BLaER1 (cell line): Measurements from ENCODE around the gene ANGPTL2.
A peak's percentile ranks its signal among the peaks of the same experiment; 100 is the strongest.

ENCODE experiments used
- H3K27ac ChIP-seq: shearing (Covaris generic); formaldehyde crosslinking; 2 replicates; pipeline ENCODE4 v1.8.1; 2022
- H3K27me3 ChIP-seq: shearing (Covaris generic); formaldehyde crosslinking; 2 replicates; pipeline ENCODE4 v1.8.1; 2022
- H3K36me3 ChIP-seq: shearing (Covaris generic); formaldehyde crosslinking; 2 replicates; pipeline ENCODE4 v1.8.1; 2022
- H3K4me1 ChIP-seq: shearing (Covaris generic); formaldehyde crosslinking; 2 replicates; pipeline ENCODE4 v1.8.1; 2022
- H3K4me2 ChIP-seq: shearing (Covaris generic); formaldehyde crosslinking; 2 replicates; pipeline ENCODE4 v1.8.1; 2022
- H3K4me3 ChIP-seq: shearing (Covaris generic); formaldehyde crosslinking; 2 replicates; pipeline ENCODE4 v1.8.1; 2022
- H3K9ac ChIP-seq: shearing (Covaris generic); formaldehyde crosslinking; 2 replicates; pipeline ENCODE4 v1.8.1; 2022
- H3K9me3 ChIP-seq: shearing (Covaris generic); formaldehyde crosslinking; 2 replicates; pipeline ENCODE4 v1.8.1; 2022
- H4K20me1 ChIP-seq: shearing (Covaris generic); formaldehyde crosslinking; 2 replicates; pipeline ENCODE4 v1.8.1; 2022
- Cebpa-rat ChIP-seq: shearing (Covaris generic); IDR thresholded peaks from 2 replicates; pipeline ENCODE4 v1.8.1; 2022

Gene ANGPTL2

GRCh38 chr9:127098916-127099553 lies 23.4 kb downstream of the ANGPTL2 start:
- H3K36me3 ChIP-seq, result peaks cover 22% of the 10 kb centered on the region
- H3K27ac ChIP-seq, result no peak overlapping the region
- H4K20me1 ChIP-seq, result 0 out of 2 replicates have a peak, but pooled peaks cover 4% of the 10 kb centered on the region
- no peaks in the 10 kb centered on the region for H3K27me3 ChIP-seq
- peaks cover 18% of the 10 kb centered on the region for H3K4me1 ChIP-seq
- H3K4me3 ChIP-seq, result no peak overlapping the region
- no peaks in the 10 kb centered on the region for H3K9me3 ChIP-seq
- no peak overlapping the region for H3K9ac ChIP-seq
- no peak overlapping the region for H3K4me2 ChIP-seq
- no peak for TF ChIP-seq Cebpa-rat

- Histone ChIP-seq H3K9me3 (no peaks in the 10 kb centered on the region), H3K4me3 (no peak overlapping the region), H4K20me1 (0 out of 2 replicates have a peak, but pooled peaks cover 8% of the 10 kb centered on the region), H3K4me2 (no peak overlapping the region), H3K9ac (no peak overlapping the region), H3K4me1 (peaks cover 10% of the 10 kb centered on the region), H3K27me3 (no peaks in the 10 kb centered on the region), H3K36me3 (peaks cover 17% of the 10 kb centered on the region), H3K27ac (no peak overlapping the region)
- TF ChIP-seq Cebpa-rat, result no peak
Measured at GRCh38 chr9:127097683-127098082, 24.8 kb downstream of the ANGPTL2 start.

- Histone ChIP-seq H3K4me3 (no peak overlapping the region), H3K9me3 (no peaks in the 10 kb centered on the region), H4K20me1 (0 out of 2 replicates have a peak, but pooled peaks cover 17% of the 10 kb centered on the region), H3K36me3 (peaks cover 25% of the 10 kb centered on the region), H3K27ac (no peak overlapping the region), H3K27me3 (no peaks in the 10 kb centered on the region), H3K4me2 (peak overlapping the region; percentile 38), H3K9ac (no peak overlapping the region), H3K4me1 (peaks cover 16% of the 10 kb centered on the region)
- no peak for TF ChIP-seq Cebpa-rat
Measured at GRCh38 chr9:127096208-127096607, 26.2 kb downstream of the ANGPTL2 start.

GRCh38 chr9:127095411-127095810 lies 27.0 kb downstream of the ANGPTL2 start:
- no peak overlapping the region for H3K9ac ChIP-seq
- peaks cover 21% of the 10 kb centered on the region for H3K36me3 ChIP-seq
- peaks cover 23% of the 10 kb centered on the region; the same call in 1 of the 2 replicates for H4K20me1 ChIP-seq
- H3K4me3 ChIP-seq, result no peak overlapping the region
- H3K9me3 ChIP-seq, result no peaks in the 10 kb centered on the region
- no peak for TF ChIP-seq Cebpa-rat
- peaks cover 16% of the 10 kb centered on the region for H3K4me1 ChIP-seq
- no peaks in the 10 kb centered on the region for H3K27me3 ChIP-seq
- H3K4me2 ChIP-seq, result no peak overlapping the region
- no peak overlapping the region for H3K27ac ChIP-seq

DNA sequence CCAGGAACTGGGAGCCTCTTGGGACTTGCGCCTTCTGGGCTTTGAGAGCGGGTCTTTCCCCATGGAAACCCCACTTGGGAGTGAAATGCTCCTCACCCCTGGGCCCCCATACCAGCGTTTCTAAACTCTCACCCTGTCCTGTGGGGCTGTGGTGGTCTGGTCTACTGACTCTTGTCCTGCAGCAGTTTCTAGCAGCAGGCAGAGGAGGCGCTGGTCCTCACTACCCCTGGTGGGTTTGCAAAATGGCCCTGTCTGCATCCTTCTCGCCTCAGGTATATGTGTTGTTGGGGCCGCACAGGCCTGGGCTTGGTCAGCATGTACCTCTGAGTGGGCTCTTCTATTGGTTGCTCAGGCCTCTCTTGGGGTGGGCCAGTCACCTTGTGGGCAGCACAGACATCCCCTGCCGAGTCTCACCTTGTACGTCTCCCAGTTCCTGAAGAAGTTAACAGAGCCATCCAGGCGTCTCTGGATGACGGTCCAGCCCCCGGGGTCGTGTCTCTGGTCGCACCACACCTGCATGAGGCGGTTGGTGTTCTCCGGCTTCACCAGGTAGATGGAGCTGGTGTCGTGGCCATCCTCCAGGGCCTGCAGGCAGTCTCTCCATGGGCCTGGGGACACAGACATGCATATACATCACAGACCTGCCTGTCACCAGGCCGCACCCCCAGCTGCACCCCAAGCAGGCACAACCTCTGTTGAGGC lies 29.0 kb downstream of the ANGPTL2 start:
- Histone ChIP-seq H3K4me3 (no peak overlapping the region), H3K4me1 (peaks cover 16% of the 10 kb centered on the region), H3K27me3 (no peaks in the 10 kb centered on the region), H3K9ac (no peak overlapping the region), H4K20me1 (peaks cover 31% of the 10 kb centered on the region; the same call in 1 of the 2 replicates), H3K36me3 (peaks cover 26% of the 10 kb centered on the region), H3K27ac (no peak overlapping the region), H3K9me3 (no peaks in the 10 kb centered on the region), H3K4me2 (no peak overlapping the region)
- TF ChIP-seq Cebpa-rat, result no peak

- Histone ChIP-seq H3K4me3 (no peak overlapping the region), H3K27me3 (no peaks in the 10 kb centered on the region), H3K9me3 (no peaks in the 10 kb centered on the region), H3K4me2 (no peak overlapping the region), H3K4me1 (peaks cover 16% of the 10 kb centered on the region), H4K20me1 (peaks cover 31% of the 10 kb centered on the region; the same call in 1 of the 2 replicates), H3K36me3 (peaks cover 37% of the 10 kb centered on the region), H3K9ac (no peak overlapping the region), H3K27ac (no peak overlapping the region)
- no peak for TF ChIP-seq Cebpa-rat
Measured at GRCh38 chr9:127092041-127092608, 30.3 kb downstream of the ANGPTL2 start.

DNA sequence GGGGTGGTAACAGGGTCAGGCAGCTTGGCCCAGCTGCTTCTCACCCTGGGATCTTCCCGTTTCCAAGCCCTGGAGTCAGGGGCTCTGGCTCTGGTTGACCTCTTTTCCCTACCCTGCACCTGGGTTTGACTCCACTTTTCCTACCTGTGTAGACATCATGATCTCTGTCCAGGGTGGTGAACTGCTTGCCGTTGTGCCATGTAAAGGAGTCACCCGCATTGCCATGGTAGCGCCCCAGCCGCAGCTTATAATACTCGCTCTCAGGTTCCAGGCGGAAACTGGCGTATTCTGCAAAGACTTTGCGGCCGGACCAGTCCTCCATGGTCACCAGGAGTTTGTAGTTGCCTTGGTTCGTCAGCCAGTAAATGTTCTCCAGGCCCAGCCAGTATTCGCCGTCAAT lies 30.9 kb downstream of the ANGPTL2 start:
- Histone ChIP-seq H3K9ac (no peak overlapping the region), H3K27me3 (no peaks in the 10 kb centered on the region), H3K9me3 (no peaks in the 10 kb centered on the region), H3K27ac (no peak overlapping the region), H3K4me3 (no peak overlapping the region), H3K4me2 (no peak overlapping the region), H3K4me1 (peaks cover 15% of the 10 kb centered on the region), H3K36me3 (peaks cover 37% of the 10 kb centered on the region), H4K20me1 (peaks cover 31% of the 10 kb centered on the region; the same call in 1 of the 2 replicates)
- TF ChIP-seq Cebpa-rat, result no peak

GRCh38 chr9:127090341-127090985 lies 32.0 kb downstream of the ANGPTL2 start:
- Histone ChIP-seq H3K4me2 (no peak overlapping the region), H3K4me1 (0 out of 2 replicates have a peak, but pooled peaks cover 6% of the 10 kb centered on the region), H3K4me3 (no peak overlapping the region), H3K9me3 (no peaks in the 10 kb centered on the region), H3K27ac (no peak overlapping the region), H3K9ac (no peak overlapping the region), H3K36me3 (peaks cover 31% of the 10 kb centered on the region), H4K20me1 (peaks cover 31% of the 10 kb centered on the region; the same call in 1 of the 2 replicates), H3K27me3 (no peaks in the 10 kb centered on the region)
- no peak for TF ChIP-seq Cebpa-rat

GRCh38 chr9:127089631-127090081 lies 32.8 kb downstream of the ANGPTL2 start:
- no peaks in the 10 kb centered on the region for H3K27me3 ChIP-seq
- H4K20me1 ChIP-seq, result peaks cover 31% of the 10 kb centered on the region; the same call in 1 of the 2 replicates
- H3K4me2 ChIP-seq, result no peak overlapping the region
- no peak overlapping the region for H3K9ac ChIP-seq
- no peak overlapping the region for H3K27ac ChIP-seq
- TF ChIP-seq Cebpa-rat, result no peak
- H3K4me3 ChIP-seq, result no peak overlapping the region
- H3K36me3 ChIP-seq, result peaks cover 31% of the 10 kb centered on the region
- peaks cover 6% of the 10 kb centered on the region; the same call in 1 of the 2 replicates for H3K4me1 ChIP-seq
- H3K9me3 ChIP-seq, result no peaks in the 10 kb centered on the region
